RWPE2 (cell line): Measurements from ENCODE around the gene NF1.

Experiments used
- ATAC-seq: fragments of 200-7000 bp; cut with Tn5 transposase; 3 replicates; pipeline ENCODE4 v1.9.1; 2021; ENCODE audit warnings: low read depth
- DNase-seq: peaks from one replicate; pipeline ENCODE4 v3.0.0-alpha.2; 2020; ENCODE audit warnings: low spot score
- H3K27ac ChIP-seq: fragments of 450-650 bp; 2 replicates; pipeline ENCODE4 v1.5.1; 2017; ENCODE audit warnings: mild to moderate bottlenecking; ENCODE audit not compliant: poor library complexity, severe bottlenecking
- H3K27me3 ChIP-seq: fragments of 250-450 bp; sonication (Bioruptor Pico); 2 replicates; pipeline ENCODE4 v1.5.1; 2021; ENCODE audit warnings: mild to moderate bottlenecking, moderate library complexity; ENCODE audit not compliant: insufficient read depth, poor library complexity, severe bottlenecking
- H3K36me3 ChIP-seq: fragments of 250-450 bp; sonication (Bioruptor Pico); 2 replicates; pipeline ENCODE4 v1.5.1; 2020; ENCODE audit warnings: low read depth, mild to moderate bottlenecking, moderate library complexity
- H3K4me1 ChIP-seq: fragments of 250-450 bp; sonication (Bioruptor Pico); 2 replicates; pipeline ENCODE4 v1.5.1; 2021; ENCODE audit warnings: mild to moderate bottlenecking, moderate library complexity; ENCODE audit not compliant: insufficient read depth, poor library complexity, severe bottlenecking
- H3K4me3 ChIP-seq: fragments of 250-450 bp; sonication (Bioruptor Pico); 2 replicates; pipeline ENCODE4 v1.5.1; 2021; ENCODE audit warnings: mild to moderate bottlenecking, moderate library complexity; ENCODE audit not compliant: severe bottlenecking
- H3K9me3 ChIP-seq: fragments of 250-450 bp; sonication (Bioruptor Pico); 2 replicates; pipeline ENCODE4 v1.5.1; 2021; ENCODE audit warnings: mild to moderate bottlenecking, moderate library complexity; ENCODE audit not compliant: severe bottlenecking
- CTCF ChIP-seq: fragments of 450-650 bp; IDR thresholded peaks from one replicate; pipeline ENCODE4 v1.5.1; 2017; ENCODE audit warnings: mild to moderate bottlenecking, moderate library complexity; ENCODE audit not compliant: poor library complexity, severe bottlenecking

Gene NF1

GRCh38 chr17:31132977-31133376 lies 38.2 kb downstream of the NF1 start:
- TF ChIP-seq CTCF = no peak
- Histone ChIP-seq H3K27ac (no peak overlapping the region), H3K36me3 (peaks cover 8% of the 10 kb centered on the region), H3K4me3 (no peak overlapping the region), H3K9me3 (no peaks in the 10 kb centered on the region), H3K4me1 (no peaks in the 10 kb centered on the region), H3K27me3 (no peaks in the 10 kb centered on the region)
- DNase-seq = no peak
- no peak for ATAC-seq

GRCh38 chr17:31134576-31134975 lies 39.8 kb downstream of the NF1 start:
- DNase-seq = no peak
- no peak overlapping the region for H3K27ac ChIP-seq
- no peak for TF ChIP-seq CTCF
- H3K4me1 ChIP-seq = no peaks in the 10 kb centered on the region
- no peak for ATAC-seq
- peaks cover 5% of the 10 kb centered on the region; the same call in 1 of the 2 replicates for H3K36me3 ChIP-seq
- H3K9me3 ChIP-seq = no peaks in the 10 kb centered on the region
- no peak overlapping the region for H3K4me3 ChIP-seq
- no peaks in the 10 kb centered on the region for H3K27me3 ChIP-seq

- H3K27ac ChIP-seq = no peak overlapping the region
- H3K4me1 ChIP-seq = no peaks in the 10 kb centered on the region
- peak; percentile 96 for ATAC-seq
- no peaks in the 10 kb centered on the region for H3K27me3 ChIP-seq
- no peak overlapping the region for H3K4me3 ChIP-seq
- no peak for TF ChIP-seq CTCF
- peaks cover 5% of the 10 kb centered on the region; the same call in 1 of the 2 replicates for H3K36me3 ChIP-seq
- H3K9me3 ChIP-seq = no peaks in the 10 kb centered on the region
- no peak for DNase-seq
These were observed 41.5 kb downstream of the NF1 start for GRCh38 chr17:31136319-31136718.

- Histone ChIP-seq H3K4me1 (no peaks in the 10 kb centered on the region), H3K4me3 (no peak overlapping the region), H3K9me3 (no peaks in the 10 kb centered on the region), H3K27ac (no peak overlapping the region), H3K27me3 (no peaks in the 10 kb centered on the region), H3K36me3 (peaks cover 5% of the 10 kb centered on the region)
- DNase-seq = no peak
- no peak for TF ChIP-seq CTCF
- ATAC-seq = no peak
These were observed 45.3 kb downstream of the NF1 start for GRCh38 chr17:31140111-31140510.

- Histone ChIP-seq H3K36me3 (peaks cover 2% of the 10 kb centered on the region; the same call in 1 of the 2 replicates), H3K9me3 (no peaks in the 10 kb centered on the region), H3K4me1 (no peaks in the 10 kb centered on the region), H3K27me3 (no peaks in the 10 kb centered on the region), H3K27ac (no peak overlapping the region), H3K4me3 (no peak overlapping the region)
- DNase-seq (no peak), ATAC-seq (no peak)
- TF ChIP-seq CTCF = no peak
These were observed 49.7 kb downstream of the NF1 start for GRCh38 chr17:31144428-31144827.
